Measurements from ENCODE around the gene MYOM3.
"Not testable (repeated sequence)": the region's sequence is repeated elsewhere in the genome, so short reads cannot be mapped to it uniquely, and the experiment has no call there.

DNA sequence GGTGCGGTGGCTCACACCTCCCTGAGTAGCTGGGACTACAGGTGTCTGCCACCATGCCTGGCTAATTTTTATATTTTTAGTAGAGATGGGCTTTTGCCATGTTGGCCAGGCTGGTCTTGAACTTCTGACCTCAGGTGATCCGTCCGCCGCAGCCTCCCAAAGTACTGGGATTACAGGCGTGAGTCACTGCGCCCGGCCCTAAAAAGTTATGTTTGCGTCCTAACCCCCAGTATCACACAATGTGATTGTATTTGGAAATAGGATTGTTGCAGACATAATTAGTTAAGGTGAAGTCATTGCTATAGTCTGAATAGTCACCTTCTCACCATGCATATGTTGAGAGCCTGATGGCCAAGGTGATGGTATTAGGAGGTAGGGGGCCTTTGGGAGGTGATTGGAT is 99.1 kb downstream of the MYOM3 start:
- TF ChIP-seq, protein P1, sequence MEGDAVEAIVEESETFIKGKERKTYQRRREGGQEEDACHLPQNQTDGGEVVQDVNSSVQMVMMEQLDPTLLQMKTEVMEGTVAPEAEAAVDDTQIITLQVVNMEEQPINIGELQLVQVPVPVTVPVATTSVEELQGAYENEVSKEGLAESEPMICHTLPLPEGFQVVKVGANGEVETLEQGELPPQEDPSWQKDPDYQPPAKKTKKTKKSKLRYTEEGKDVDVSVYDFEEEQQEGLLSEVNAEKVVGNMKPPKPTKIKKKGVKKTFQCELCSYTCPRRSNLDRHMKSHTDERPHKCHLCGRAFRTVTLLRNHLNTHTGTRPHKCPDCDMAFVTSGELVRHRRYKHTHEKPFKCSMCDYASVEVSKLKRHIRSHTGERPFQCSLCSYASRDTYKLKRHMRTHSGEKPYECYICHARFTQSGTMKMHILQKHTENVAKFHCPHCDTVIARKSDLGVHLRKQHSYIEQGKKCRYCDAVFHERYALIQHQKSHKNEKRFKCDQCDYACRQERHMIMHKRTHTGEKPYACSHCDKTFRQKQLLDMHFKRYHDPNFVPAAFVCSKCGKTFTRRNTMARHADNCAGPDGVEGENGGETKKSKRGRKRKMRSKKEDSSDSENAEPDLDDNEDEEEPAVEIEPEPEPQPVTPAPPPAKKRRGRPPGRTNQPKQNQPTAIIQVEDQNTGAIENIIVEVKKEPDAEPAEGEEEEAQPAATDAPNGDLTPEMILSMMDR (IDR thresholded peaks at IDR 0.05): not testable (repeated sequence)
- not testable (repeated sequence) for TF ChIP-seq POLR2A (IDR thresholded peaks at IDR 0.05)

Measured in heart left ventricle (tissue), 13 donors.